Right ventricle myocardium inferior (tissue), 1 donor: ENCODE measurements around the gene PDE4D. TPM values are rescaled to one million over a fixed set of nuclear protein-coding genes. Genes with fewer than 3 reads are reported as not detected.

Experiments used
- ATAC-seq: fragments of 200-7000 bp; cut with Tn5 transposase; one replicate; pipeline ENCODE4 v1.9.1; 2020; ENCODE audit warnings: mild to moderate bottlenecking, moderate library complexity
- DNase-seq: peaks from one replicate; pipeline ENCODE4 v3.0.0; 2021; ENCODE audit errors: missing footprints
- intact Hi-C: fragments of 100-400 bp; cut with DNase I; formaldehyde crosslinking; loops from one replicate; pipeline ENCODE4 v1.11.0; 2022
- total RNA-seq: library from RNA; stranded (reverse); fragmentation: NEBNext Ultra II Directional; extraction: Animal tissue kit (Norgen Biotek cat#: 25700); gene quantifications from one replicate; pipeline ENCODE4 v1.2.1, GENCODE V29; 2021
- donor health status: DM: no; HTN: yes; CAD: no; lungs with severe emphysema.

The PDE4D gene
- total RNA-seq, 1 donor from 2014 or later = 36.7 TPM

- intact Hi-C loops = no loop called here
- no peak for ATAC-seq
- DNase-seq = no peak
These were observed 838.5 kb downstream of the PDE4D start for GRCh38 chr5:59054963-59055528.

GRCh38 chr5:59051951-59052350 lies 841.6 kb downstream of the PDE4D start:
- ATAC-seq (no peak), DNase-seq (no peak)
- intact Hi-C loops = no loop called here

- ATAC-seq = no peak
- DNase-seq = no peak
- intact Hi-C loops = no loop called here
These were observed 844.4 kb downstream of the PDE4D start for GRCh38 chr5:59049095-59049494.

DNA sequence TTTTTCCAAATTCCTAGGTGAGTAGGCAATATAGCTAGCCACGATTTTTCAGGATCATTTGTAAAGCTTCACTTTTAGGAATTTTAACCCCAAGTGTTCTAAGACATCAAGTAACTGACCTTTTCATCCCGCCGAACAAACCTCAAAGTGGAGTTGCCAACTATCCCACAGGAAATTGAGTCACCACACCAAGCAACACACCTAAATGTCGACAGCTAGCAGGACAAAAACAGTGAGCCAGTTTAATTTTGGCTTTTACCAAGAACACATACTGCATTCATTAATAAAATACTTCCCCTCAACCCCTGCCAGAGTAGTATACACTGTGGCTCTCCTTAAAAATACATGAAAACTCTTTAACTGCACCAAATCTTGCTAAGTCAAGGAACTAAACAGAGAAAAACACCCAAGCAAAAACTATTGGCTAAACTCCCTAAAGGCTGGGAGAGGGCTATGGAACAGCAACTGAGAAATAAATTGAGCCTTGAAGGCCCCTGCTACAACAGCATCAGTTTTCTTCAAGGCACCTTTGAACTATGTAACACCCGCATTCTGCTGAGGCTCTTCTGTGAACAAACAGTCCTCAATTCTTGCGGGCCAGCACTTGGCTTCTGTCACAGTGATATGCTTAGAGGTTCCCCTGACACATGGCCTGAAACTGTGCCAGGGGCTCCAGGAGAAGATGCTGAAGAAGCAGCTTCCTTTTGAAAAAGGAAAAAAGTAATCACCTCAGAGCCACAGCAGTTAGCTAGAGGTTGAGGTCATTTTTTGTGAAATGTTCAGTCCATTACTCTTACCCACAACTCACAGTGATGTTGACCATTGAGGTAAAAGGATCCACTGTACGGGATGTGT lies 851.1 kb downstream of the PDE4D start:
- intact Hi-C loops = no loop called here

DNA sequence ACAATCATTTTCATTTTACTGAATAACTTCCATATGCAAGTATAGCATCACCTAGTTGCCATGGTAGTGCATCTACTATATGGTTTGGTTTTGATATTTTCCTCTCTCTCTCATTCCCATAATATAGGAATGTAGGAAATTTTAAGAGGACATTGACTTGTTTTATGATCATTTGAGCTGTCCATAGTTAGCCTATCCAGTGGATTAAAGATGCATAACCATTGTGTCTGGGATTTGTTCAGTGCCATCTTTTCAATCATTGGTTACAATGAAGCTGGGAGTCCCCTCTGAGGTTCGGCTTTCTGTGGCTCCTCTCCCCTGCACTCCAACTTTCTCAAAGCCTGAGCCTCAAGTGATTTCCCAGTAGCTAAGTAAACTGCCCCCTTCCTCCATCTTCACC lies 852.2 kb downstream of the PDE4D start:
- DNase-seq (no peak), ATAC-seq (no peak)
- intact Hi-C loops = no loop called here

More for the DNA sequence above, 851.1 kb downstream of the PDE4D start:
- DNase-seq (peak; percentile 83), ATAC-seq (no peak)

- DNase-seq (no peak), ATAC-seq (no peak)
- intact Hi-C loops = no loop called here
These were observed 852.7 kb downstream of the PDE4D start for GRCh38 chr5:59040804-59041201.

- intact Hi-C loops = no loop called here
- ATAC-seq (peak; percentile 65), DNase-seq (no peak)
These were observed 853.3 kb downstream of the PDE4D start for GRCh38 chr5:59040024-59040803.

- DNase-seq (peak; percentile 96), ATAC-seq (peak; percentile 73)
- intact Hi-C loops = loop anchor here (1.0 to 10.0 kb wide), 3 partner anchors 88 to 315 kb away; no protein-coding TSS in a partner anchor
These were observed 854.1 kb downstream of the PDE4D start for GRCh38 chr5:59039296-59040023.

GRCh38 chr5:59038798-59039295 lies 854.7 kb downstream of the PDE4D start:
- DNase-seq (peak; percentile 63), ATAC-seq (peak; percentile 1)
- intact Hi-C loops = loop anchor here (1.0 to 10.0 kb wide), 3 partner anchors 88 to 316 kb away; no protein-coding TSS in a partner anchor

GRCh38 chr5:59037941-59038797 lies 855.4 kb downstream of the PDE4D start:
- DNase-seq (no peak), ATAC-seq (no peak)
- intact Hi-C loops = loop anchor here (2.0 to 10.0 kb wide), 2 partner anchors 137 to 317 kb away; no protein-coding TSS in a partner anchor

DNA sequence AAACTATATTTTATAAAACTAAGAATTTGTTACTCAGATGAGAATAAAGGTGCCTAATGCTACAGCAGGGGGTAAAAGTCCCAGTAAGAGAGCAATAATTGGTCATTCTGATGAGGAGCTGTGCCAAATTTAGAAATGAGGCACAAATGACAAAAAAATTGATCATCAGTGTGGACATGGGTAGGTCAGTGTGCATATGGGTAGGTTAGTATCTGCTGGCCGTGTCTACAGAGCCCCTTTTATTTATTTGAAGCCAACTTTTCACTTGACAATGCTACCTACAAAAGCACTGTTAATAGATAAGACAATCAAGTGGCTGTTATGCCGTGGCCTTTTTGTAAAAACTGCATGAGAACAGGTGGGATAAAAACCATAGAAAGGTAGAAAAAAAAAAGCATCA lies 856.1 kb downstream of the PDE4D start:
- DNase-seq (no peak), ATAC-seq (no peak)
- intact Hi-C loops = loop anchor here (10.0 kb wide), 1 partner anchor 317 kb away; no protein-coding TSS in a partner anchor

DNA sequence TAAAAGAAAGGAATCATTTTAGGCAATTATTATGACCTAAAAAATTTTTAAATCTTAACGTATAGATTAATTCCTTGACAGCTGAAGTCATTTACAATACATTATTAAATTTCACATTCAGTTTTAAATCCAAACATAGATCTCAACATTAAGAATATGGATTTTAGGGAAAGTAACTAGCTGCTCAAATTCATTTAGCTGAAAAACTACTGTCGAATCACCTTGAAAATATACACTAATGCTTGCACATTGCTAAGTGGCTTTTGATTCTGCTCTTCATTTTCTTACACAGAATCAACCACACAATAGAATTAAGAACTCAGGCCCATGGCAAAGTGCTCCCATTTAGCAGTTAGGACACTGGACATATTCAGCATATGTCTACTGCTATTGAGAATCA lies 856.5 kb downstream of the PDE4D start:
- intact Hi-C loops = loop anchor here (10.0 kb wide), 1 partner anchor 318 kb away; no protein-coding TSS in a partner anchor
- no peak for ATAC-seq
- no peak for DNase-seq

- intact Hi-C loops = loop anchor here (10.0 kb wide), 1 partner anchor 318 kb away; no protein-coding TSS in a partner anchor
- DNase-seq = no peak
These were observed 857.1 kb downstream of the PDE4D start for GRCh38 chr5:59036274-59036961.

DNA sequence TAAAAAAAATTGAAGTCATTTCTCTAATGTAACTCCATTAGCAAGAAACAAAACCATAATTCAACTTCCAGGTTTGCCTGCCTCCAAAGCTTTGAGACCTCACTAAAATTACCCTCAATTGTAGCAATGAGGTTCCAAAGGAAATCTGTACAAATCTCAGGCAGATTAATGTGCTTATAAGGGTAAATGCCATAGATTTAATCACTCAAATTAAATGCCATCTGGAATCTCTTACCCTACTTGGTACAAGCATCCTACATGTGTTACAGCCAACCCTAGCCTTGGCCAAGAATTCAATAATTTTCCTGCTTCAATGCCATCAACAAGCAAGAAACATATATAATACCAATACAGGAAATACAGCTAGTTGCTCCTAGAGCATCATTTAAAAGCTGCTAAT lies 857.8 kb downstream of the PDE4D start:
- no peak for ATAC-seq
- intact Hi-C loops = loop anchor here (10.0 kb wide), 1 partner anchor 319 kb away; no protein-coding TSS in a partner anchor

More at GRCh38 chr5:59036274-59036961, 857.1 kb downstream of the PDE4D start:
- no peak for ATAC-seq

DNA sequence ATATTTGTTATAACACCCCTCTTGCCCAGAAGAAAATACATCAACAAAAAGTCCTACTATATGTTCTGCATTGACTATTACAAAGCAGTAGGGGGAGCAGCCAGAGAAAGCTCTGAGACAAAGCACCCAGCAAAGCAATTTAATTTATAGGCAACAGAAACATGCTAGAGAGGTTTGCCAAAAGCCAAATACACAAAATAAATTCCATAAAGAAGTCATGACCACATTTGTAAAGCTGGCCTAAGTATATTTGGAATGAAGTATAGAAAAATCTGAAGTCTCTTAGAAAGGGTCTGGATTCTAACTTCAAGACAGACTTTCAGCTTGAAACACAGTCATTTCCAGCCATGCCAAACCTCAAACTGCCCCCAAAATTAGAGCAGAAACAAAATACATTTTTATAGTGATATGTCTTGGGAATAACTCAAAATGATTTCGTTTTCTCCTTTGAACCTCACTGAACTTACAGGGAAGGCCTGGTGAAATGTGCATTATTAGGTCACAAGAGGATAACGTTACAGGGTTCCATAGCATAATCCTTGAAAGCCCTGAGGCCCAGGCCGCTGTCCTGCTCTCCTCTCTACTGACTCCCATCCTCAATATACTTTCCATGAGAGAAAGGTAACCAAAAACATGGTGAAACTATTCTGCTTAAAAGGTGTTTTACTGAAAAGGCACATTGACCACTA lies 858.9 kb downstream of the PDE4D start:
- ATAC-seq = no peak
- intact Hi-C loops = loop anchor here (1.0 to 10.0 kb wide), 2 partner anchors 139 to 320 kb away; no protein-coding TSS in a partner anchor
- no peak for DNase-seq

More for the DNA sequence above, 857.8 kb downstream of the PDE4D start:
- DNase-seq = no peak
